GM23338 (cell line): ENCODE data around the gene APOL4.

Source experiments
- CREB1 ChIP-seq: fragments of 250-450 bp; sonication (Bioruptor Pico); IDR thresholded peaks from 2 replicates; pipeline ENCODE4 v1.5.0; 2020; ENCODE audit warnings: low read depth, mild to moderate bottlenecking, moderate library complexity
- CTCF ChIP-seq, 2 experiments: fragments of 200-600 bp in 1 of 2; sonication (generic) in 1 of 2; conservative IDR thresholded peaks; 2 replicates each; pipeline versions ENCODE4 v1.5.1 to v1.6.1; 2016 to 2017; ENCODE audit warnings: antibody characterized with exemption in 2 of 2, low read depth in 2 of 2, mild to moderate bottlenecking in 2 of 2, moderate library complexity in 1 of 2
- ETS1 ChIP-seq: IDR thresholded peaks from 2 replicates; pipeline ENCODE4 v1.6.1; 2016; ENCODE audit warnings: antibody characterized with exemption
- EZH2 ChIP-seq: fragments of 200-600 bp; sonication (generic); IDR thresholded peaks from one replicate; pipeline ENCODE4 v1.8.0; 2017; ENCODE audit warnings: antibody characterized with exemption, mild to moderate bottlenecking, low read depth; ENCODE audit not compliant: unreplicated experiment
- EZH2phosphoT487 ChIP-seq: fragments of 200-600 bp; sonication (generic); IDR thresholded peaks from one replicate; pipeline ENCODE4 v1.8.1; 2018; ENCODE audit warnings: antibody characterized with exemption; ENCODE audit not compliant: unreplicated experiment
- JUNB ChIP-seq: IDR thresholded peaks from one replicate; pipeline ENCODE4 v1.6.1; 2016; ENCODE audit warnings: antibody characterized with exemption; ENCODE audit not compliant: unreplicated experiment
- NANOG ChIP-seq: IDR thresholded peaks from 2 replicates; pipeline ENCODE4 v1.6.1; 2016; ENCODE audit warnings: antibody characterized with exemption, borderline replicate concordance
- POLR2AphosphoS5 ChIP-seq: IDR thresholded peaks from 2 replicates; pipeline ENCODE4 v1.6.1; 2016; ENCODE audit warnings: antibody characterized with exemption, low read depth
- REST ChIP-seq: IDR thresholded peaks from one replicate; pipeline ENCODE4 v1.6.1; 2018; ENCODE audit warnings: antibody characterized with exemption; ENCODE audit not compliant: unreplicated experiment
- STAT1 ChIP-seq: IDR thresholded peaks from one replicate; pipeline ENCODE4 v1.6.1; 2016; ENCODE audit warnings: antibody characterized with exemption; ENCODE audit not compliant: unreplicated experiment
- ZNF114 ChIP-seq: fragments of 250-450 bp; sonication (Bioruptor Pico); IDR thresholded peaks from 2 replicates; pipeline ENCODE4 v1.5.0; 2020; ENCODE audit warnings: mild to moderate bottlenecking, moderate library complexity
- ZNF462 ChIP-seq: fragments of 250-450 bp; sonication (Bioruptor Pico); IDR thresholded peaks from 2 replicates; pipeline ENCODE4 v1.5.0; 2020; ENCODE audit warnings: mild to moderate bottlenecking, moderate library complexity

- no peak for TF ChIP-seq EZH2
- no peak for TF ChIP-seq CTCF (conservative IDR thresholded peaks at IDR 0.05; ENCODE audit: low read depth in 2 of 2)
- no peak for TF ChIP-seq EZH2phosphoT487
- TF ChIP-seq POLR2AphosphoS5: no peak
- TF ChIP-seq CREB1 (CRISPR knock-in tag): no peak
- no peak for TF ChIP-seq ZNF114
- no peak for TF ChIP-seq REST
- TF ChIP-seq ETS1: no peak
- no peak for TF ChIP-seq ZNF462
- no peak for TF ChIP-seq JUNB
- TF ChIP-seq NANOG: no peak
- no peak for TF ChIP-seq STAT1
These were observed 4.6 kb downstream of the APOL4 start for GRCh38 chr22:36197065-36197440.
